Stimulated activated naive CD8-positive, alpha-beta T cell treated with anti-CD3 and anti-CD28 coated beads, Interleukin-15, Interleukin-2, amounts not matched to agents 100 U/mL and 50 U/mL, for 24 hours (primary cell): Measurements from ENCODE around the gene GLI2.

Source experiments
- ATAC-seq: fragments of 150-1000 bp; cut with Tn5 transposase; one replicate; pipeline ENCODE4 v1.10.0; 2021
- DNase-seq: peaks from one replicate; pipeline ENCODE4 v3.0.0; 2021

The GLI2 gene

GRCh38 chr2:120758181-120759144 lies 22.8 kb downstream of the GLI2 start:
- no peak for ATAC-seq
- no peak for DNase-seq

GRCh38 chr2:120759543-120760331 lies 24.1 kb downstream of the GLI2 start:
- ATAC-seq, result no peak
- DNase-seq, result no peak

GRCh38 chr2:120760446-120761135 lies 24.9 kb downstream of the GLI2 start:
- ATAC-seq (no peak), DNase-seq (no peak)

GRCh38 chr2:120761164-120761861 lies 25.6 kb downstream of the GLI2 start:
- ATAC-seq, result no peak
- no peak for DNase-seq

- ATAC-seq (no peak), DNase-seq (no peak)
Measured at GRCh38 chr2:120761911-120762310, 26.2 kb downstream of the GLI2 start.

GRCh38 chr2:120762341-120763061 lies 26.8 kb downstream of the GLI2 start:
- ATAC-seq, result no peak

GRCh38 chr2:120763508-120763907 lies 27.8 kb downstream of the GLI2 start:
- DNase-seq (no peak), ATAC-seq (no peak)

More at GRCh38 chr2:120762341-120763061, 26.8 kb downstream of the GLI2 start:
- DNase-seq, result no peak

- DNase-seq (no peak), ATAC-seq (no peak)
Measured at GRCh38 chr2:120763931-120764330, 28.3 kb downstream of the GLI2 start.

GRCh38 chr2:120764492-120764891 lies 28.8 kb downstream of the GLI2 start:
- DNase-seq (no peak), ATAC-seq (no peak)

GRCh38 chr2:120764991-120765677 lies 29.5 kb downstream of the GLI2 start:
- DNase-seq (no peak), ATAC-seq (no peak)

- DNase-seq, result no peak
- ATAC-seq, result no peak
Measured at GRCh38 chr2:120765678-120766469, 30.2 kb downstream of the GLI2 start.

- DNase-seq (no peak), ATAC-seq (no peak)
Measured at GRCh38 chr2:120766470-120767351, 31.0 kb downstream of the GLI2 start.

- DNase-seq, result no peak
- ATAC-seq, result no peak
Measured at GRCh38 chr2:120767486-120768005, 31.9 kb downstream of the GLI2 start.

GRCh38 chr2:120768112-120769048 lies 32.7 kb downstream of the GLI2 start:
- DNase-seq (no peak), ATAC-seq (no peak)

- ATAC-seq, result no peak
- no peak for DNase-seq
Measured at GRCh38 chr2:120769076-120769786, 33.6 kb downstream of the GLI2 start.

- ATAC-seq, result no peak
- DNase-seq, result no peak
Measured at GRCh38 chr2:120769787-120770120, 34.1 kb downstream of the GLI2 start.

- ATAC-seq (no peak), DNase-seq (no peak)
Measured at GRCh38 chr2:120770176-120770575, 34.5 kb downstream of the GLI2 start.
